Esophagus squamous epithelium (tissue), 5 donors: ENCODE results near the gene LRP5. TPM values are rescaled to one million over a fixed set of nuclear protein-coding genes. Genes with fewer than 3 reads are reported as not detected.

ENCODE experiments used
- DNase-seq: peaks from one replicate; lab custom pipeline; 2025; lab: John Stamatoyannopoulos, UW
- H3K27ac ChIP-seq, 4 donors: fragments of 200-600 bp; sonication (generic); one replicate each; pipeline ENCODE4 v1.5.1; 2016 to 2019; ENCODE audit warnings: mild to moderate bottlenecking in 1 of 4
- H3K27me3 ChIP-seq, 4 donors: fragments of 200-600 bp; sonication (generic); 1 replicate in 3 of 4; 2 replicates in 1 of 4; pipeline versions ENCODE4 v1.5.1 to v1.6.0; 2017 to 2021; ENCODE audit warnings: antibody characterized with exemption in 1 of 4
- H3K36me3 ChIP-seq, 3 donors: fragments of 200-600 bp; sonication (generic); one replicate each; pipeline ENCODE4 v1.5.1; 2016 to 2019
- H3K4me1 ChIP-seq, 3 donors: fragments of 200-600 bp; sonication (generic); one replicate each; pipeline ENCODE4 v1.5.1; 2017 to 2019
- H3K4me3 ChIP-seq, 4 donors: fragments of 200-600 bp; sonication (generic); 1 replicate in 3 of 4; 2 replicates in 1 of 4; pipeline ENCODE4 v1.5.1; 2016 to 2019; ENCODE audit warnings: mild to moderate bottlenecking in 2 of 4, moderate library complexity in 1 of 4
- H3K9me3 ChIP-seq, 3 donors: fragments of 200-600 bp; sonication (generic); one replicate each; pipeline ENCODE4 v1.5.1; 2016 to 2019
- CTCF ChIP-seq, 6 experiments: fragments of 450-650 bp in 4 of 6; fragments of 200-600 bp in 2 of 6; sonication (generic) in 2 of 6; IDR thresholded peaks; one replicate each; pipeline ENCODE4 v1.5.1; 2016 to 2019; ENCODE audit warnings: antibody characterized with exemption in 6 of 6, mild to moderate bottlenecking in 4 of 6, moderate library complexity in 4 of 6
- POLR2A ChIP-seq, 4 donors: fragments of 450-650 bp; IDR thresholded peaks; one replicate each; pipeline ENCODE4 v1.6.1; 2017; ENCODE audit warnings: antibody characterized with exemption in 4 of 4, mild to moderate bottlenecking in 4 of 4, moderate library complexity in 3 of 4
- whole genome bisulfite sequencing, 2 donors: methylation state at CpG; one replicate each; pipeline ENCODE4 v1.1.5; 2018; 5-methylcytosine and 5-hydroxymethylcytosine counted together
- intact Hi-C: fragments of 100-400 bp; cut with DNase I; formaldehyde crosslinking; loops from one replicate; pipeline ENCODE4 v1.15.0; 2022
- total RNA-seq, 4 donors: library from RNA; depleted of rRNA; stranded (reverse); fragments of >200 nt; gene quantifications; one replicate each; pipeline ENCODE4 v1.1.0, GENCODE V29; 2016
- donor health status: DM: yes; HTN: yes; CAD: no.

Gene LRP5
- total RNA-seq, 4 donors from 2014 or later, result 13.7 to 24.0 (median 20.9) TPM

- WGBS, 2 donors, result 96 to 98% methylated on average over 6 to 8 of the region's 21 CpGs
- Histone ChIP-seq H3K36me3 (peaks cover 18 to 93% (median 31%) of the 10 kb centered on the region in 3 donors), H3K27me3 (no peaks in the 10 kb centered on the region), H3K4me1 (no peaks in the 10 kb centered on the region), H3K9me3 (peaks cover 0 to 14% (median 8%) of the 10 kb centered on the region in 3 donors), H3K4me3 (no peak overlapping the region), H3K27ac (no peak overlapping the region)
- intact Hi-C loops, result no loop called here
- TF ChIP-seq CTCF (IDR thresholded peaks at IDR 0.05), result no peak
- TF ChIP-seq POLR2A (IDR thresholded peaks at IDR 0.05), result no peak
- no peak for DNase-seq
Measured at GRCh38 chr11:68425866-68426380, 113.5 kb downstream of the LRP5 start.

GRCh38 chr11:68429661-68430060, 117.3 kb downstream of the LRP5 start:
- 93 to 98% methylated on average over 3 of the region's 3 CpGs for WGBS, 2 donors
- Histone ChIP-seq H3K36me3 (peaks cover 16 to 98% (median 50%) of the 10 kb centered on the region in 3 donors), H3K4me1 (no peaks in the 10 kb centered on the region), H3K27ac (no peak overlapping the region), H3K4me3 (no peak overlapping the region), H3K9me3 (peaks cover 0 to 14% (median 8%) of the 10 kb centered on the region in 3 donors), H3K27me3 (no peaks in the 10 kb centered on the region)
- TF ChIP-seq CTCF (IDR thresholded peaks at IDR 0.05), result no peak
- TF ChIP-seq POLR2A (IDR thresholded peaks at IDR 0.05), result no peak
- no peak for DNase-seq
- intact Hi-C loops, result no loop called here

GRCh38 chr11:68430384-68430783, 118.0 kb downstream of the LRP5 start:
- WGBS, 2 donors, result 100% methylated on average over 2 to 3 of the region's 5 CpGs
- TF ChIP-seq CTCF (IDR thresholded peaks at IDR 0.05) (no peak), POLR2A (IDR thresholded peaks at IDR 0.05) (no peak)

GRCh38 chr11:68430801-68431200, 118.4 kb downstream of the LRP5 start:
- Histone ChIP-seq H3K9me3 (peaks cover 0 to 14% (median 8%) of the 10 kb centered on the region in 3 donors), H3K27ac (no peak overlapping the region), H3K4me1 (no peaks in the 10 kb centered on the region), H3K36me3 (peaks cover 11 to 98% (median 44%) of the 10 kb centered on the region in 3 donors), H3K27me3 (no peaks in the 10 kb centered on the region), H3K4me3 (no peak overlapping the region)
- WGBS, 2 donors, result 72 to 87% methylated on average over 3 of the region's 3 CpGs
- TF ChIP-seq POLR2A (IDR thresholded peaks at IDR 0.05) (no peak), CTCF (IDR thresholded peaks at IDR 0.05) (no peak)
- DNase-seq, result no peak
- intact Hi-C loops, result no loop called here

More at GRCh38 chr11:68430384-68430783, 118.0 kb downstream of the LRP5 start:
- Histone ChIP-seq H3K36me3 (peaks cover 13 to 98% (median 46%) of the 10 kb centered on the region in 3 donors), H3K27ac (no peak overlapping the region), H3K27me3 (no peaks in the 10 kb centered on the region), H3K9me3 (peaks cover 0 to 14% (median 8%) of the 10 kb centered on the region in 3 donors), H3K4me1 (no peaks in the 10 kb centered on the region), H3K4me3 (no peak overlapping the region)
- intact Hi-C loops, result no loop called here
- DNase-seq, result no peak

- DNase-seq, result no peak
- no peak overlapping the region for H3K4me3 ChIP-seq
- H3K27me3 ChIP-seq, result no peaks in the 10 kb centered on the region
- WGBS, 2 donors, result 82 to 91% methylated on average over 14 to 15 of the region's 24 CpGs
- H3K36me3 ChIP-seq, result peaks cover 11 to 98% (median 35%) of the 10 kb centered on the region in 3 donors
- intact Hi-C loops, result no loop called here
- TF ChIP-seq CTCF (IDR thresholded peaks at IDR 0.05), result no peak
- peaks cover 0 to 14% (median 8%) of the 10 kb centered on the region in 3 donors for H3K9me3 ChIP-seq
- no peak overlapping the region for H3K27ac ChIP-seq
- H3K4me1 ChIP-seq, result peaks cover 0 to 6% (median 3%) of the 10 kb centered on the region in 3 donors
Measured at GRCh38 chr11:68431984-68432645, 119.7 kb downstream of the LRP5 start.
